ENCODE results near the gene GAREM1. TPM values are rescaled to one million over a fixed set of nuclear protein-coding genes. Genes with fewer than 3 reads are reported as not detected.
A peak's percentile ranks its signal among the peaks of the same experiment; 100 is the strongest.

GAREM1 gene
- total RNA-seq, 6 donors from 2014 or later, result 8.1 to 21.0 (median 13.7) TPM

DNA sequence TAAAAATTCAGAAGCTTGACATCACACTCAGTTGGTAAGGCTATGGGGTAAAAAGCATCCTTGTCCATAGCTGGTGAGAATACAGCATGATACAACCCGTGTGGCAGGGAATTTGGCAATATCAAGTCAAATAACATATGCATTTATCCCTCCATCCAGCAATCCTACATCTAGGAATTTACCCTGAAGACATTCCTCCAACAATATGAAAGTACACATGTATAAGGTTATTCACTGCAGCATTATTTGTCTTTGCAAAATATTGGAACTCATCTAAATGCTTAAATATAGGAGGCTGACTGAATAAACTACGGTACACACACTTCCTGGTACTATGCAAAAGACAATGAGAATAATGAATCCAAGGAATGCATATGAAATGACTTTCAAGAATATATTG, 179.9 kb downstream of the GAREM1 start:
- DNase-seq (no peak), ATAC-seq (ENCODE audit: low FRiP score in 2 of 2) (no peak)
- H3K9me3 ChIP-seq, result no peaks in the 10 kb centered on the region
- peaks cover 0 to 5% (median 0%) of the 10 kb centered on the region in 4 donors for H3K36me3 ChIP-seq
- H3K27me3 ChIP-seq, result no peaks in the 10 kb centered on the region
- H3K27ac ChIP-seq, result no peak overlapping the region
- no peak overlapping the region for H3K4me3 ChIP-seq
- TF ChIP-seq POLR2A (IDR thresholded peaks at IDR 0.05) (no peak), POLR2AphosphoS5 (IDR thresholded peaks at IDR 0.05) (no peak), EP300 (IDR thresholded peaks at IDR 0.05) (no peak)
- TF ChIP-seq, protein P1, sequence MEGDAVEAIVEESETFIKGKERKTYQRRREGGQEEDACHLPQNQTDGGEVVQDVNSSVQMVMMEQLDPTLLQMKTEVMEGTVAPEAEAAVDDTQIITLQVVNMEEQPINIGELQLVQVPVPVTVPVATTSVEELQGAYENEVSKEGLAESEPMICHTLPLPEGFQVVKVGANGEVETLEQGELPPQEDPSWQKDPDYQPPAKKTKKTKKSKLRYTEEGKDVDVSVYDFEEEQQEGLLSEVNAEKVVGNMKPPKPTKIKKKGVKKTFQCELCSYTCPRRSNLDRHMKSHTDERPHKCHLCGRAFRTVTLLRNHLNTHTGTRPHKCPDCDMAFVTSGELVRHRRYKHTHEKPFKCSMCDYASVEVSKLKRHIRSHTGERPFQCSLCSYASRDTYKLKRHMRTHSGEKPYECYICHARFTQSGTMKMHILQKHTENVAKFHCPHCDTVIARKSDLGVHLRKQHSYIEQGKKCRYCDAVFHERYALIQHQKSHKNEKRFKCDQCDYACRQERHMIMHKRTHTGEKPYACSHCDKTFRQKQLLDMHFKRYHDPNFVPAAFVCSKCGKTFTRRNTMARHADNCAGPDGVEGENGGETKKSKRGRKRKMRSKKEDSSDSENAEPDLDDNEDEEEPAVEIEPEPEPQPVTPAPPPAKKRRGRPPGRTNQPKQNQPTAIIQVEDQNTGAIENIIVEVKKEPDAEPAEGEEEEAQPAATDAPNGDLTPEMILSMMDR (IDR thresholded peaks at IDR 0.05), result no peak
- 63 to 78% methylated on average over 2 of the region's 2 CpGs for WGBS, 2 donors
- H3K4me1 ChIP-seq, result no peaks in the 10 kb centered on the region

DNA sequence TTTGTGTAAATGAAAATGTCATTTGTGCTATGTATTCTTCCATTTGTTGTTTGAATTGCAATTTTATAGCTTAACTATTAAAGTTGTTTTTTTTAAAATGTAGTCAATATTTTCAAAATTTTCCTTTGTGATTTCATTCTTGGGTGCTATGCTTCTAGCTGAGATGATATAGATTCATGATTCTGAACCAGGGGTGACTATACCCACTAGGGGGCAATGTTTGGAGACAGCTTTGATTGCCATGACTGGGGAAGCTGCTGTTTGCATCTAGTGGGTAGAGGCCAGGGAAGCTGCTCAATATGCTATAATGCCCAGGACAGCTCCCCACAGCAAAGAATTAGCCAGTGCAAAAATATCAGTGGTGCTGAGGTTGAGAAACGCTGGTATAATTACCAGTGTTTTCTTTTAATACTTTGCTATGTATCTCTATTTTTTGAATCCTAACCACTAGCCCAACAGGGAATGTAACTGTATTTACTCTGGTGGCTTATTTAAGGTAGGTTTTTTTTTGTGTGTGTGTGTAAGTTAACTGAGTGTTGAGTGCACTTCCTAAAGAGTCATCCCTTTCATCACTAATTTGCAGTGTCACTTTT, 181.1 kb downstream of the GAREM1 start:
- DNase-seq, result peak in 1 of 2 donors; percentile 36
- Histone ChIP-seq H3K27ac (no peak overlapping the region), H3K9me3 (no peaks in the 10 kb centered on the region), H3K4me3 (no peak overlapping the region), H3K36me3 (peaks cover 0 to 5% (median 0%) of the 10 kb centered on the region in 4 donors), H3K4me1 (no peaks in the 10 kb centered on the region), H3K27me3 (no peaks in the 10 kb centered on the region)
- TF ChIP-seq, protein P1 (IDR thresholded peaks at IDR 0.05), result peak in 5 of 6 experiments; percentile 37 to 54 (median 48)
- TF ChIP-seq POLR2AphosphoS5 (IDR thresholded peaks at IDR 0.05) (no peak), POLR2A (IDR thresholded peaks at IDR 0.05) (no peak), EP300 (IDR thresholded peaks at IDR 0.05) (no peak)
- peak; percentile 55 to 87 for ATAC-seq (ENCODE audit: low FRiP score in 2 of 2)
- 25 to 29% methylated on average over 1 of the region's 1 CpG for WGBS, 2 donors

DNA sequence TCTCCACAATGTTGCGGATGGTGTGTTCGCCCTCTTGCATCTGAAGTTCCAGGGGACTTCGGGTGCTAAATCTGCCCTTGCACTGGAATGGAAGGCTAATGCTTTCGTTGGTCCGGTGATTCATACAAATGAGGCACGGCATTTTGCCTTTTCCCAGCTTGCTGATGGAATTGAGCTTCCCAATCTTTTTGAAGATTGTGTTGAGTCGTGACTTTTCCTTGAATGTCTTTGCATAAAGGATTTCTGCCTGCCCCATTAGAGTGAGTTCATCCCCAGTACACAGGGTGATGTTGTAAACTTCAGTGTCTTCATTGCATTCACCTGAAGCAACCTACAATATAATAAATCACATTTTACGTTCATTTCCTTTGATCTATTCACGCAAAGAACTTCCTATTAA, 182.8 kb downstream of the GAREM1 start:
- H3K36me3 ChIP-seq, result peaks cover 0 to 5% (median 0%) of the 10 kb centered on the region in 4 donors
- no peaks in the 10 kb centered on the region for H3K27me3 ChIP-seq
- DNase-seq (no peak), ATAC-seq (ENCODE audit: low FRiP score in 2 of 2) (no peak)
- H3K4me3 ChIP-seq, result no peak overlapping the region
- no peaks in the 10 kb centered on the region for H3K9me3 ChIP-seq
- no peak overlapping the region for H3K27ac ChIP-seq
- no peak for TF ChIP-seq POLR2AphosphoS5 (IDR thresholded peaks at IDR 0.05)
- TF ChIP-seq POLR2A (IDR thresholded peaks at IDR 0.05), result no peak
- TF ChIP-seq, protein P1 (IDR thresholded peaks at IDR 0.05), result no peak
- no peak for TF ChIP-seq EP300 (IDR thresholded peaks at IDR 0.05)
- 90 to 94% methylated on average over 9 of the region's 9 CpGs for WGBS, 2 donors
- H3K4me1 ChIP-seq, result no peaks in the 10 kb centered on the region

DNA sequence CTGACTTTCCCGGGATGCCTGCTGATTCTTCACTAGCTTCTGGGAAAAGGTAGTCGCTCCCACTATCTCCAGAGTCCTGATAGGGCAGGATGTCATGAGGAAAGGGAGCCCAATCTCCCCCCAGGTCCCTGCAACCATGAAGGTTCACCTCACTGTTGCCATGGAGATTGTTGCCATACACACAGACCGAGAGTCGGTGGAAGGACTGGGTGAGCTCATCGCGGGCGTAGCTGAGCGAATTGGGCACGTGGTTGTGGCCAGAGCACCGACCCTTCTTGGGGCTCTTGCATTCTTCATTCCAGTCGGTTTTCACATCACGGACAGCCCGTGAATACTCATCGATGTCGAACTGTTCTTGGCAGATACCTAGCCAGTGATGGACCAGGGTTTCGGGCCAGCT, 183.4 kb downstream of the GAREM1 start:
- DNase-seq (peak in 1 of 2 donors; percentile 30), ATAC-seq (ENCODE audit: low FRiP score in 2 of 2) (no peak)
- TF ChIP-seq EP300 (IDR thresholded peaks at IDR 0.05) (no peak), POLR2A (IDR thresholded peaks at IDR 0.05) (no peak), POLR2AphosphoS5 (IDR thresholded peaks at IDR 0.05) (no peak)
- TF ChIP-seq, protein P1 (IDR thresholded peaks at IDR 0.05), result no peak
- no peaks in the 10 kb centered on the region for H3K4me1 ChIP-seq
- H3K36me3 ChIP-seq, result peaks cover 0 to 5% (median 0%) of the 10 kb centered on the region in 4 donors
- H3K27ac ChIP-seq, result no peak overlapping the region
- WGBS, 2 donors, result 92% methylated on average over 16 of the region's 16 CpGs
- H3K4me3 ChIP-seq, result no peak overlapping the region
- no peaks in the 10 kb centered on the region for H3K27me3 ChIP-seq
- no peaks in the 10 kb centered on the region for H3K9me3 ChIP-seq

DNA sequence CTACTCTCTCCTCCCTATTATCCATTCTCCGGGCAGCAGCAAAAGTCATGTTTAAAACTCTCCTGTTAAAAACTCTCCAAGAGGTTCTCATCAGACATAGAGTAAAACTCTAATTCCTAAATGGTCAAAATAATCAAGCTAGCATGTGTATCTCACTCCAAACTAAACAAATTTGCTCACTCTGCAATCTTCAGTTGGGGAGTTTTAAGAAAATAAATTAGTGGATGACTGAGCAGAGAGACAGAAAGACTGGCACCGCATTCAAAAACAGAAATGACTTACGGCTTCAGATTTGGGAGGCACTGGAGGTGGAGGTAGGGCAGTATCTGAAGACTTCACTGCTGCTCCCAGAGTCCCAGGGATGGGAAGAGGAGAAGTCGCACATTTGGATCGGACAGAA, 183.9 kb downstream of the GAREM1 start:
- Histone ChIP-seq H3K27me3 (no peaks in the 10 kb centered on the region), H3K36me3 (peaks cover 0 to 5% (median 0%) of the 10 kb centered on the region in 4 donors), H3K4me3 (no peak overlapping the region), H3K27ac (no peak overlapping the region), H3K4me1 (no peaks in the 10 kb centered on the region), H3K9me3 (no peaks in the 10 kb centered on the region)
- no peak for ATAC-seq (ENCODE audit: low FRiP score in 2 of 2)
- no peak for DNase-seq
- TF ChIP-seq POLR2A (IDR thresholded peaks at IDR 0.05) (no peak), POLR2AphosphoS5 (IDR thresholded peaks at IDR 0.05) (no peak), EP300 (IDR thresholded peaks at IDR 0.05) (no peak)
- TF ChIP-seq, protein P1 (IDR thresholded peaks at IDR 0.05), result no peak
- 94 to 95% methylated on average over 5 of the region's 5 CpGs for WGBS, 2 donors

Data from upper lobe of left lung (tissue), 6 donors.